PC-3 (cell line): ENCODE results near the gene AGPAT1.

ENCODE experiments used
- CTCF ChIP-seq: fragments of 300-600 bp; sonication (generic); conservative IDR thresholded peaks from 2 replicates; pipeline ENCODE4 v1.5.1; 2017; ENCODE audit warnings: antibody characterized with exemption, low read depth, mild to moderate bottlenecking, low read length
- EZH2 ChIP-seq: fragments of 300-600 bp; sonication (generic); IDR thresholded peaks from one replicate; pipeline ENCODE4 v1.6.1; 2017; ENCODE audit warnings: antibody characterized with exemption, mild to moderate bottlenecking, low read length; ENCODE audit not compliant: unreplicated experiment

GRCh38 chr6:32195652-32195901 is 19.7 kb upstream of the AGPAT1 start:
- TF ChIP-seq CTCF, result no peak
- no peak for TF ChIP-seq EZH2
